Measurements from ENCODE around the gene SMARCE1.

The SMARCE1 gene

DNA sequence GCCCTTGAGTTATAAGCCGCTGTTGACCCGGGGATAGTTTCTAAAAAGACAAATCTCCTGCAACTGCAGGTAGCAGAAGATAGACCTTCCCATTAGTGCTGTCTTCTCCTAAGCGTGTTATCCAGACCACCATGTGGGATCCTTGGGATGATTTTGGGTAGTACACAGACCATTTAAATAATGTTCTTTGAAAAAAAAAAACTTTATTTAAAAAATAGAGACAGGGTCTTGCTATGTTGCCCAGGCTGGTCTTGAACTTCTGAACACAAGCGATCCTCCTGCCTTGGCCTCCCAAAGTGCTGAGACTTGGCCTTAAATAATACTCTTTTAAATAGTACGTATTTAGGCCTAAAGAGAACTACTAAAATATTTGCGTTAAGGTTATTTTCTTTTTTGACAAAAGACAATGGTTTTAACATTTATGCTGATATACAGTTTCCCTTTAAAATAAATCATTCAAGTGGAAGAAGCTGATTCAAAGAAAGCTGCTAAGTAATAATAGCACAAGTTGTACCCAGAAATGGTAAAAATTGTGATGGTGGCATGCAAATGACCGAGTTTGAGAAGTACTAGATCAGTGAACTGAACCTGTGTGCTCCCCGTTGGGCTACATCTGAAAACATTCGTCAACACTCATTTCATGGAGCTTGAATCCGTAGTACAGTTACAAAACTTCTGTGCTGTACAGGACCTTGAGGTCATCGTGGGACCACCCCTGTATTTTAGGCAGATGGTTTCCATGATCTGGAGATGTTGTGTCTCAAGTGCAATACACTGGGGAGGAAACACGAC is 24.0 kb downstream of the SMARCE1 start:
- no peak for TF ChIP-seq GATA3 (IDR thresholded peaks at IDR 0.05; ENCODE audit: low read depth, low read length)
- no peak for TF ChIP-seq GATA2 (IDR thresholded peaks at IDR 0.05; ENCODE audit: low read depth, low read length)

DNA sequence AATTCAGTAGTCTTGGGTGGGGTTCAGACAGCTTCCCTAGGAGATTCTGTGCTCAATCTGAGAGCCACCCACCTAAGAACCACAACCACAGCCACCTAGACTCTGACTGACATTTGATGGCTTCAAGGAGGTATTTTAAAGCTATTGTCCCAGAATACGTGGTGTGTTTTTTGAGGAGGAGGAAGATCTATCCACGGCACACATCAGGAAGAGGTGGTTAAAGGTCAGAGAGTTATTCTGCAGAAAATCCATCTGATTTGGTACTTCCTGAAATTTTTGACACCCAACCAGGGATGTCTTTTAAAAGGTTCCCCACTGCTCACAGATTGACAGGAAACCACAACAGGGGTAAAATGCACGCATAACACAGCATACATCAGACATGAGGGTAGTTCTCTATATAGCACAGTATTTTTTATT is 25.1 kb downstream of the SMARCE1 start:
- no peak for TF ChIP-seq GATA2 (IDR thresholded peaks at IDR 0.05; ENCODE audit: low read depth, low read length)

DNA sequence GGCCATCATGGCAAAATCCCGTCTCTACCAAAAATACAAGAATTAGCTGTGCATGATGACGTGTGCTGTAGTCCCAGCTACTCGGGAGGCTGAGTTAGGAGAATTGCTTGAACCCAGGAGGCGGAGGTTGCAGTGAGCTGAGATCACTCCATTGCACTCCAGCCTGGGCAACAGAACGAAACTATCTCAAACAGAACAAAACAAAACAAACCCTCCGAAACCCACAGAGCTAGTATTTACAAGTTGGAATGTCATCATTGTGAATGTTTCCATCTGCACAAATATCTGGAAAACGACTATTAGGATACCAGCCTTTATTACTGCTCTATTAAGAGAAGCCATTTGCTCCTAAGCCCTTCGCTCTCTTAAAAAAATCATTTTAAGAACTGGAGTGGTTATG is 26.0 kb downstream of the SMARCE1 start:
- no peak for TF ChIP-seq GATA2 (IDR thresholded peaks at IDR 0.05; ENCODE audit: low read depth, low read length)
- TF ChIP-seq GATA3 (IDR thresholded peaks at IDR 0.05; ENCODE audit: low read depth, low read length) = no peak

DNA sequence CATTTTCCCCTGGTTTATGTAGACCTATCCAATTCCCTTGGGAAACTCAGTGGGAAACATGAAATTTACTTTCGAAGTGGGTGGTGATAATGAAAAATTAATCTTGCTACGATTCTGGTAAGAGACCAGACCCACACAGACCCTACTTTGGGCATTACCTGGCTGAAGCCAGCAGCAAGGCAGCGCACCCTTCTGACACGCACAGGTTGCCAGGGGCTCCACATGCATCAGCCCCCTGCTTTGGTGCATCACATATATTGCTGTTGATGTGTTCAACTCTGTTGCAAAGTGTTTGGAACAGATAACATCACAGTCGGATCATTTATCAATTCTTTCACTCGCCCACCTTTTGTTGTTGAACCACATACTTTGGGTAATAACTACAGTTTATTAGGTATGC is 26.6 kb downstream of the SMARCE1 start:
- TF ChIP-seq GATA3 (IDR thresholded peaks at IDR 0.05; ENCODE audit: low read depth, low read length) = no peak
- TF ChIP-seq GATA2 (IDR thresholded peaks at IDR 0.05; ENCODE audit: low read depth, low read length) = no peak

DNA sequence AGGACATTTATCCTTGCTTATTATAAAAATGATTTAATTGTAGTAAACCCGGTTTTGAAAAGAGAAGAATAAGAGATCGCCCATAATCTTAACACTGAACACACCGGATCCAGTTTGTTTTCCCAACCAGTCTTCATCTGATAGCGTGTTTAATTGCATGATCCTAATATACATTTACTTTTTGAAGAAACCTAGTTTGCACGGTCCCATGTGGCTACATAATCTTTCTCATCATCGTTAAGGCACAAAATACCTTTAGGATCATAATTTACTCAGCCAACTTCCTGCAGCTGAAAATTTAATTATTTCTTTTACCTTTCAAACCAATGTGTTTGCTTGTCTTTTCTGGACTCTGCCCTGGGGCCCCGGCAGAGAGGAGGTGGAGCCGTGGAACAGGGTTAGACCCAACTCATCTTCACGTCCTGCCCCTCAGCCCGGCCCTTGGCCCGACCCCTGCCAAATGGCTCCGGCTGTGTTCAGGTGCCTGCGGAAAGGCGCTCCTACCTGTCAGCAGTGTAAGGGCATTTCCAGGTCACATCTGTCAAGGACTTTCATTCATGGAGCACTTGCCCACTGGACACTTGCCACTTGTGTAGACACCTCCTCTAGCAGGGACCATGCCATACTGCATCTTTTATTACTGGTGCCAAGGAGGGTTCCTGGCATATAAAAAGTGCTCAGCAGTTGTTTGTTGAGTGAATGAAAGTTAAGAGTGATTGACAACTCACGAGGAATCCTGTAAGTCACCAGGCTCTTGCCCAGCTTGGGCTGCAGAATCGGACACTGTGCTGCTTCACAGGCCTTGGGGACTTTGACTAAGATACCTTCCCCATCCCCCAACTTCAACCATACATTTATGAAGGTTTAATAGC is 28.6 kb downstream of the SMARCE1 start:
- TF ChIP-seq GATA2 (IDR thresholded peaks at IDR 0.05; ENCODE audit: low read depth, low read length) = no peak
- TF ChIP-seq GATA3 (IDR thresholded peaks at IDR 0.05; ENCODE audit: low read depth, low read length) = no peak

DNA sequence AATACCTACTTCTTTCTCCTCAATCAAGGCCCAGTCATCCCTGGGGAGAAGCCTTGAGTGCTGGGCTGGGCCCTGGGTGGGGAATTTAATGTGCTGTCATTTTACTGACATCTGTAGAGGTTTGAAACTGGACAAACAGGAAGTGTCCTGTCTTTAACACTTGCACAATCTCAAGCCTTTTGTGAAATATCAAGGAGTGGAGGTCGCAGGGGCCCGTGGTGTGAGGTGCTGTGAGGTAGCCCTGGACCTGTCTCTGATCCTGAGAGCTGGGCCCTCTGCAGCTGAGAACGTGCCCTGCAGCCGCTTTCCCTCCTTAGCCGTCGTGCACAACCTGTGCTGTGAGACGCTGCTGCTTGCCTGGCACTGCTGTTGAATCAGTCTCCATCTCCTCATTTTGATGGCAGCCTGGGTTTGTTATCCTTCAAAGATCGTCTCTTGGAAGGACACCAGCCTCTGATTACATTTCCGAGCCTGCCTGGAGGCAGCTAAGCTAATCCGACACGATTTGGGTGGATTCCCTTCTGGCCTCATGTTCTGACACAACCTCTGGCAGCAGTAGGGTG is 29.9 kb downstream of the SMARCE1 start:
- TF ChIP-seq GATA3 (IDR thresholded peaks at IDR 0.05; ENCODE audit: low read depth, low read length) (no peak), GATA2 (IDR thresholded peaks at IDR 0.05; ENCODE audit: low read depth, low read length) (peak; percentile 52; the same call in 1 of the 2 replicates)

DNA sequence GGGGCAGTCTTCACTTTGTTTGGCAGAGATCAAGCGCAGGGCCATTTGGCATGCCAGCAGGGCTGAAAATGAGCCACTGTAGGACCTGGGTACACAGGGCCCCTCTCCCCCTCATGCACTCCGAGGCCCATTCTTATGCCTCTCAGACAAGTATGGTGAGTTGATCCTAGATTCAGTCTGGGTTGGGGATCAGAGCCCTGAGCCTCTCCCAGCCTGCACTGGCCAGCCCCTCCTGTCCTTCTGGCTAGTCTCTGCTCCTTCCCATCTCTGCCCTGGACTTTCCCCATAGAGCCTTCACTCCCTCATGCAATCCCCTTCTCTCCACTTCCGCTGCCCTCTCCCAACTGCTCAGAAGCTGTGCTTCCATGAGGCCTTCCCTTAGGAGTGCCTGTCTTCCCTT is 31.0 kb downstream of the SMARCE1 start:
- TF ChIP-seq GATA3 (IDR thresholded peaks at IDR 0.05; ENCODE audit: low read depth, low read length) = no peak
- no peak for TF ChIP-seq GATA2 (IDR thresholded peaks at IDR 0.05; ENCODE audit: low read depth, low read length)

DNA sequence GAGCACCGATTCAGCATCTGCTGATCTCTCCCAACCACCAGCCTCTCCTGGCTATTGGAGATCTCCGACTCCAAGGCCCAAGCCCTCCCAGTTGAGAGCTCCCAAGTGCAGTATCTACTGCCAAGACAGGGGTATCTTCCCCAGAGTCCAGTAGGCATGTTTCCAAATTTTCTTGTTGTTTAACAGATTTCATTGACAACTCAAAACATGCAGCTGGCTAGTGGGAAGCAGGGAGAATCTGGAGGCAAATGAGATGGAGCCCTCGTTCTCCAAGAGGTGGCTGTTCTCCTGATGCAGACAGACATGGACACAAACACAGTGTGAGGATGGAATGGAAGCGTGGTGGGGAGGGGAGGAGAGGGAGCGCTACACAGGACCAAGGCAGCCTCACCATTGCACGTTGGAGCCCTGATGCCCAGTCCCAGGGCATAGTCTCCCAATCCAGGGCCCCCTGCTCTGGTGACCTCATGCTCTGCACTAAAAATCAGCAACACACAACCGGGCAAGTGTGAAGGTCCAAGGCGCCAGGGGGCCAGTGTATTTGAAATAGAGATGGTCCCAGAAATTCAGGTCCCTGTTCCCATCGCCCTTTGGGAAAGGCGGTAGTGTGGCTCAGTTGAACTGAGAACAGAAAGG is 31.7 kb downstream of the SMARCE1 start:
- TF ChIP-seq GATA3 (IDR thresholded peaks at IDR 0.05; ENCODE audit: low read depth, low read length) (no peak), GATA2 (IDR thresholded peaks at IDR 0.05; ENCODE audit: low read depth, low read length) (no peak)

DNA sequence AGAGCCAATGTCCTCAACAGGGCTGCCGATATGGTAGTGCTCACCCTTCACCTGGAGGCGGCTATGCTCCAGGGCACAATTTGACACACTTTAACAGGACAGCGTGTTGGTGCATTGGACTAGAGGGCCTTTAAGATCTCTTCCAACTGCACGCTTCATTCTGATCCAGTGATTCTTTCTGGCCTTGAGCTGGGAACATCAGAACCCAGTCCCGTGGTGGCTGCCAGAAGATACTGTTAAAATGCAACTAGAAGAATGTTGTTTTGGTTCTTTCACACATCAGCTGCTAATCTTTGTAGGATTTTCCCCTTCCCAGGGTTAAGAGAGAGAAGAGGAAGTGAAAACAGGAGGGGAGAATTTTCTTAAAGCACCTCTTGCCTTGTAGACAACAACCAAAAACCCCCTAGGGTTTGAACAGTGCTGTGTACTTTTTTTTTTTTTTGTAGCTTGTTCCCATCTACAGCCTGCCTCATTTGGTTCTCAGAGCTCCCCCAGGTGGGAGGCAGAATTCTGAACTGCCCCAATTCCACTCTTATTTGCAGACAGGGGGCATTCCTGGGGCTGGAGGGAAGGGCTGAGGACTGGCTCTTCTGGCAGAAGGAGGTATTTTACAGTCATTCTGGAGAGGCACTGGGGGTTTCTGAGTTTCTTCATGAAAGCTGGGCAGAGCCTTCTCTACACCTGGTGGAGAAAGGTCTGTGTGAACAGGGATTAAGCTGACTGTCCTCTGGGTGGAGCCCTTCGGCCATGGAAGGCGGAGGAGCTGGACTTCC is 32.4 kb downstream of the SMARCE1 start:
- no peak for TF ChIP-seq GATA2 (IDR thresholded peaks at IDR 0.05; ENCODE audit: low read depth, low read length)
- TF ChIP-seq GATA3 (IDR thresholded peaks at IDR 0.05; ENCODE audit: low read depth, low read length) = no peak

DNA sequence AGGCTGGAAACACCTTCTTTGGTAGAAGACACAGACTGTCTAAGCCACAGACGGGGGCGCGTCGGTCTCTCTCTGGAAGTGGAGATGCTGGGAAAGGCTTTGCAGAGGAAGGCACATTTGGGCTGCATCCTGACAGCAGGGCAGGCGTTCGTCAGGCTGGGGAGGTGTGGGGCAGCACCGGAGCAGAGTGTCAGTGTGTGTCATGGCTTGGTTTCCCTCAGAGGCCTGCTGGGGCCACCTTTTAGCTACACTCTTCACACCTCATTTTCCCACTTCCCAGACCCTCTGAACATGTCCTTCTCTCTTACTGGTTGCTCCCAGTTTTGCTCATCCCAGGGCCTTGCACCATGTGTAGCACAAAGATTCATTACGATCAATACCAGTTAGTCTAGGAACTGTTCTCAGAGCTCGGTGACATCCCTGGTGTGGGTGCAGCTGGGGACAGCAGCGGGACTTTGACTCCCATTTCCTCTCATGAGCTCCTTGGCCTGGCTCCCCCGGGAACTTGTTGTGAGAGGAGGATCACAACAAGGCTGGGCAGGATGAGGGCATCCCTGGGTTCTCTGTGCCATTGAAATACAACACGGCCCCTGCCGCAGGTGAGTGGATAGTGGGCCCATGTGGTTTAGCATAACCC is 33.1 kb downstream of the SMARCE1 start:
- TF ChIP-seq GATA3 (IDR thresholded peaks at IDR 0.05; ENCODE audit: low read depth, low read length) (no peak), GATA2 (IDR thresholded peaks at IDR 0.05; ENCODE audit: low read depth, low read length) (no peak)

DNA sequence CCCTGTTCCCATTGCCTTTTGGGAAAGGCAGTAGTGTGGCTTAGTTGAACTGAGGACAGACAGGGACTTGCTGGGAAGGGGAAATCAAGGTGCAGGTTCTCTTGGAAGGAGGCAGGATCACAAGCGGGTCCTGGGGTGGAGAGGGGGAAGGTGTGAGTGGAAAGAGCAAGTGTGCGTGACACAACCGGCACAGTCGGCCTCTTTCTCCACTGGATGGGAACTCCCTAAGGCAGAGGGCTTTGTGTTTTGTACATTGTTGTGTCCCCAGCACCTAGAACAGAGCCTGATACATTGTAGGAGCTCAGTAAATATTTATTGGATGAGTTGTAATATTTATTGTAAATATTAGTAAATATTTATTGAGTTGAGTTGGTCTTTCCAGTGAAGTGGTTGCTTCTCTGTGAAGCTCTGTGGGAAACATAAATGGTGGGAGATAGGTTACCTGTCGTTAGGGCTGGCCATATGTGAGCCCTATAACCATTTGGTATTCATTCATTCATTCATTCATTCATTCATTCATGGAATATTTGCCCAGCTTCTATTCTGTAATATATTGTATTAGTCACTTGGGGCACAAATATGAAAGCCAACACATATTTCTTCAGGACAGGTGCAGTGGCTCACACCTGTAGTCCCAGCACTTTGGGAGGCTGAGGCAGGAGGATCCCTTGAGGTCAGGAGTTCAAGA is 34.0 kb downstream of the SMARCE1 start:
- TF ChIP-seq GATA3 (IDR thresholded peaks at IDR 0.05; ENCODE audit: low read depth, low read length) (no peak), GATA2 (IDR thresholded peaks at IDR 0.05; ENCODE audit: low read depth, low read length) (no peak)

DNA sequence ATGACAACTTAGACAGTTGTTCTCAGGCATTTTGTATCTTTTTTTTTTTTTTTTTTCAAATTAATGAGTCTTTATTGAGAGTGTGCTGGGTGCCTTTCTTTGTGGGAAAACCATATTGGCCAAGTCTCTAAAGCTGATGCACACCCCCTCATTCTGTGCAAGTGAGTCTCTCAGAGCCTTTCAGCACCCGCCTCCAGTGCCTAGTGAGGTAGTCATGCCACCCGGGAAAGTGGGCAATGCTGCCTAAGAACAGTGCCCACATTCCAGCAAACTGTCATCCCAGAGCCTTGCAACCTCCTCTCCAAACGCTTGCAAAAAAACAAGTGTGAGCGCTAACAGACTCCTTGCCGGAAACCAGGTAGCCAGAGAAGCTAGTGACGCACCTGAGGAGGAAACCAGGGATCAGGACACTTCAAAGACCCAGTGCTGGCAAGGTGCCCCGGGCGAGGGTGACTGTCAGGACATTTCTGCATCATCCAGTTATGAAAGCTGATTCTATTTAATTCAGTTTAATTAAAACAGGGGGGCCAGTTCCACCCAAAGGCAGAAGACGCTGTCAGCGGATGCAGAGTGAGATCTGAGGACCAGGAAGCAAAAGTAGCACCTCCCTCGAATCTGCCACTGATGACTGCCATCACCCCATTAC is 34.9 kb downstream of the SMARCE1 start:
- TF ChIP-seq GATA2 (IDR thresholded peaks at IDR 0.05; ENCODE audit: low read depth, low read length) (no peak), GATA3 (IDR thresholded peaks at IDR 0.05; ENCODE audit: low read depth, low read length) (no peak)

All from SH-SY5Y (cell line).